NCI-H226 (cell line): ENCODE results near the gene KIRREL3.
A peak's percentile ranks its signal among the peaks of the same experiment; 100 is the strongest.

ENCODE experiments used
- DNase-seq: peaks from one replicate; pipeline ENCODE4 v3.0.0-alpha.2; 2015

KIRREL3 gene

DNA sequence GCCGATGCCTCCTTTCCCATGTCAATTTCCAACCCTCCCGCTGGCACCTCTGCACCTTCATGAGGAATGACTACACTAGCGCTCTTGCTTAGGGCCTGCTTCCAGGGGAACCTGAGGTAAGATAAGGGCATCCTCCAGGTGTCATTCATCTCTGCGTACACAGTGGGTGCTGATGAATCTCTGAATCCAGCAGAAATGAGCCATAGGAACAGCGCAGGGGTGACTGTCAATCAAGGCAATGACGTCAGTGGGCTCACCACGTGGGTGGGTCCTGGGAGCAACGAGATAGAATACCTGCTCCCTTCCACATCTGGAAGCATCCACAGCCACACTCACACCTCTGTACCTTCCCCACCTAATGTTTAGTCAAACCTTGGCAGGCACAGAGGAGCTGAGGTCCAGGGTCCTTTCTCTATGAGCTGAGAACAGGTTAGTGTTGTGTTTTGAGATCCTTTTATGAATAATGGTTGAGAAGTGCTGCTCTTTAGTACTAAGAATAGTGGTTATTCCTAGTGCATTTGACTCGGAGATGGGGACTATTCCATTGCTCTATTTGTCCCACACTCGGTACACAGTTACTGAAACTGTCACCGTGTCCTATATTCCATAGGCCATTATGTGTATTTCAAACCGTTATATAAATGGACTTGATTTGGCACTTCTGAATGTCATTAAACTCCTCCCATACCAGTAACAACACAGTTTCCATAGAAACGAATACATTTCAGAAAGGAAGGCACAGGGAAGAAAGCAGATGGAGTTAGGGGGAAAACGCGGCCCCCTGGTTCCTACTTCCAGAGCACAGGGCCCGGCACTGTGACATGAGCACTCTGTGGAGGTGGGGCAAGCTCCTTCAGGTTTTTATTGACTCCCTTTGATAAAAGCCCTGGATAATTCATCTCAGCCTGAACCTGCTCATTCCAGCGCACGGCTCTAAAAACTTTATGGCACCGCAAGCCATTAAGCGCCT, 451.7 kb downstream of the KIRREL3 start:
- DNase-seq = no peak

DNA sequence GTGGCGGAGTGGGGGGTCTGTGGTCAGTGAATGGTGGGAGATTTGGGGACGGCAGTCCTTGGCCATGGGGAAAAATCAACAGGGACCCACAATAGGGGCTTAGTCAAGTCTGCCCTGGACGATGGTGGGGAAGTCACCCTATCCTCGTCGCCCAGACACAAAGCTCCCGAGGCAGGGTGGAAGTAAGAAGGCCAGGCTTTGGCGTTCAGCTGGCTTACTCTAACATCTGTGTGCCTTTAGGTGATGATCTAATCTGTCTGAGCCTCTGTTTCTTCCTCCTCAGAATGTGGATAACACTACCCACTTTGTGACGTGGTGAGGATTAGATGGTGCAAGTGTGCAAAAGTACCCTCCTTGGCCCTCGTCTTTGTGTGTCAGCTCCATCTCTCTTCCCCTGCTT, 452.9 kb downstream of the KIRREL3 start:
- no peak for DNase-seq

DNA sequence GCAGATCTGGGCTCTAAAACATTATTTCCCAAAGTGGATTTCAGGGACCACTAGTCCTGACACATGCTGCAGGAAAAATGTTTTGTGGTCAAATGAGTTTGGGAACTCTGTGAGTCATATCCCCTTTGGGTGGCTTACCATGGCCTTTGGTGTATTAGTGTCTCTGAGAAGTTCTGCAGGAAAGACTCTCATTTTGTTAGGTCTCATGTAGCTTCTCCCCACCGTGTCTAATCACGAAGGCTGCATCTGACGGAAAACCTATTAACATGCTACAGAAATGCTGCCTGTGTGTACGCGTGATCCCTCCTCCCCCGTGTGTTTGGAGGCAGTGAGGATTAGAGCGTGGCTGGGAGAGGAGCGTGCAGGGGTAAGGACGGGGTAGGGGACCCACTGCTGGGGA, 453.4 kb downstream of the KIRREL3 start:
- peak; percentile 11 for DNase-seq

DNA sequence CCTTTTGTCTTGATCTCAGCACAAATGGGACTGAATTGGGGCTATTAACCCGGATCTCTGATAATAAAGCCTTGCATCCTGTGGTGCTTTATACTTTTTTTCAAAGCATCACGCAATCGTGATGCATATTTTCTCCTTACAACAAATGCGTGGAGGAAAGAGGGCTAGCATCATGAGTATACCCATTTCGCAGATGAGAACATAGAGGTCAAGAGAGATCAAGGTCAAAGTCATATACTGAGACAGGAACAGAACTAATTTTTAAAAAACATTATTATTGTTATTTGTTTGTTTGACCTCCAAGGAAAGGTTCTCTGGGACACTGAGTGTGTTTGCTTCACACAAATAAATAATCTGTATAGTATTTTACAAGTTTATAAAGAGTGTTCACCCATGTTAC, 453.9 kb downstream of the KIRREL3 start:
- DNase-seq = no peak

DNA sequence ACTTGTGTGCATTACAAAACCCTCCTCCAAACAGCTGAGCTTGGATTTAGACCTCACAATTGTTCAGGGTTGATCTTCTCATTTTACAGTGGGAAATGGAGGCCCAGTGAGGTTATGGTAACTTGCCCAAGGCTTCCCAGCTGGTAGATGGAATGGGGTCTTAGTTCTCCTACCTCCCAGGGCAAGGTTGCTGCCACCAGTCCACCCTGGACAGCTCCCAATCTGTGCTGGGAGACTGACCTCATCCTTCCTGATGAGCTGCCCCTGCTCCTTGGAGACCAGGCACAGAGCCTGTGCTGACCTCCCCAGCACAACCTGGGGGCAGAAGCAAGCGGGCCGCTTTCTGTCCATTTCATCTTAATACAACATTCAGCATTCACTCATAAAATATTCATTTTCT, 454.4 kb downstream of the KIRREL3 start:
- DNase-seq = no peak

DNA sequence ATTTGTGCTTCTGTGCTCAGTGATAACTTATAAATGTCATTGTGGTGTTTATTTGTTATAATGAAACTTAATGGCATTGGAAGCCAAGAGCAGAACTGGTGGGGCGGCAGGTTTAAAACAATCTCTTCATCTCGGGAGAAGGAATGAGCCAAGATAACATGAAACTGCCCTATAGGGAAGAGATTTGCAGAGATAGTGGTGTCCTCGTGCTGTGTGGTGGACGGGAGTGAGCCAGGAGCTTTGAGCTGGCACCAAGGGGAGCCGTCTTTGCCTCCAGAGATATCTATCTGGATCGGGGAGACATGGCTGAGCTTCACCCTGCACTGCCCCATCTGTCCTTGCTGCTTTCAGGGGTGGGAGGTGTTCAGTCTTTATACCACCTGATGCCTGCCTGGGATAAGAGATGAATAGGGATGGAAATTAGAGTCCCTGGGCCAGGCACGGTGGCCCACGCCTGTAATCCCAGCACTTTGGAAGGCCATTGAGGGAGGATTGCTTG, 455.5 kb downstream of the KIRREL3 start:
- DNase-seq = no peak

DNA sequence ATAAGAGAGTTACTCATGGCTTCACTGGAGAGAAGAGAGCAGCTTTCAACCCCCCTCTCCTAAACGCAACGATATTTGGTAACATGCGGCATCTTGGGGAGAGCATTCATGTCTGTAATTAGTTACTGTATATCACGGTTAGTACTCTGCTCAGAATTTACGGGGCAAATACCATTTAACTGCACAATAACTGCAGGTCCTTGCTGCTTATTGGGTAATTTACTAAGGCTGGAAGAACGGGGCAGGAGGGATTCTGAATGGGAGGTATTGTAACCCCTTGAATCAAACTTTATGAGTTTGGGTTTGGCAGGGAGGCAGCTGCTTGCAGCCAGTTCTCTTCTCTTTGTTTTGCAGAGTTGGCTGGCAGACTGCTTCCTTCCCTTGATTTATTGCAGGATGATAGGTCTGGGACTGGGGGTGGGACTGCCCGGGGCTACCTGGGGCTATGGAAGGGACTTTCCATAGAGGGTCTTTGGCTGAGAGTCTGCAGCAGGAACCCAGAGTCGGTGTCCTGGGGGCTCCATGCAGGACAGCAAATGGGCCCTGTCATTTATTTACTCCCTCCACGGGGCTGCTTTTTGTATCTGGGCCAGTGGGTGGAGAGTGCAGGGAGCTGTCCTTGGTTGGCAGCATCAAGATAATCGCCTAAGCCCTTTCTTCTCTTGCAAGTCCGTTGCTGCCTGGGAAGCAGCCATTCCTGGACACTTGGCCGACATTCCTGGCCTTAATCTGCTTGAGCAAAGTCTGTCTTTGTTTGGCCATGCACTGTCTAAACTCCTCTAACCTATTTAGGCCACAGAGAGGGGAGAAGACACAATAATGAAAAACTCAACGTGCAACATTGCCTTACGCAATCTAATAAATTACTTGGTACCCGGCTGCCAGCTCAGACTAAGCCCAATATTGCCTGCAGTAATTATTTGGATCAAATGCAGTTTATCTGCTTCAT, 456.2 kb downstream of the KIRREL3 start:
- no peak for DNase-seq

DNA sequence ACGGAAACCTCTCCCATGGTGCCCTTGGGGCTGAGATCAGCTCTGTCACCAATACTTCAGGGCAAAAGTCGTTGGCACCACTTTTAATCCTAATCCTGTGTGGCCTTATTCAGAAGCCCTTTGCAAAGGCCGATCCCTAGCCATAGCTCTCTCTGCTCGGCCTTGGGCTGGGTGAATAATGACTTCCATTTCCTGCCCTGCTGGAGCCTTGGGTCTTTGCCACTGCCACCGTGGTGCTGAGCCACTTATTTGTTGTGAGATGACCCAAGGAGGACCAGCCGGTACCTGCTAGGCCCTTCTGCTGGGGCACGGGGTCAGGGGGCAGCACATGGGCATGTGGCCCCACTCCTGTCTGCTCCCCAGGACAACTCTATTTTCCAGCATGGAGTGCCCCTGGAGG, 456.9 kb downstream of the KIRREL3 start:
- no peak for DNase-seq

DNA sequence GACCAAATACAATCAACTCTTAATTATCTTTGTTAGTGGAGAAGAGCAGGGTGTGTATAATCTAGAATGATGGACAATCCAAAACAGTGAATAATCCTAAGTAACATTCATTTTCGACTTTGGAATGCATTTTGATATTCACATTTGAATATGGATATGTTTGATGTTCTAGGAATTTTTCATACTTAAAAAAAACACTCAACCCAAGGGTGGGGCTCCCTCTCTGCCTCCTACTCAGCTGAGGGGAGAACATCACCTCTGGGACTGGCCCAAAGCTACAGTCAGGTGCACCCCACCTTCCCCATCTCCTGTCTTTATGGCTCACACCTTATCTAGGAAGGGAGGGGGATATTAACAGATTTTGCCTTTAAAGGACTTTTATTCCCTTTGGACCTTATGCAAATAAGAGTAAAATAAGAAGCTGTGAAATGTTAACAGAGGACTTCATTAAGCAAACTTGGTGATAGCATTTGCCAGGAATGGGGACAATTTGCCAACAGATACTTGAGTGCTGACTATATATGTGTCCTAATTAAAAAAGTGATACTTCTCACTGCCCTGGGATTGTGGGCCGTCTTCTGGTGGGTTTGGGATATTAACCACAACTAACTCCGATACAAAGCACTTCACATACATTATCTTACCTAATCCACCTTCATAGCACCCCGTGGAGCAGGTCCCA, 458.1 kb downstream of the KIRREL3 start:
- no peak for DNase-seq

DNA sequence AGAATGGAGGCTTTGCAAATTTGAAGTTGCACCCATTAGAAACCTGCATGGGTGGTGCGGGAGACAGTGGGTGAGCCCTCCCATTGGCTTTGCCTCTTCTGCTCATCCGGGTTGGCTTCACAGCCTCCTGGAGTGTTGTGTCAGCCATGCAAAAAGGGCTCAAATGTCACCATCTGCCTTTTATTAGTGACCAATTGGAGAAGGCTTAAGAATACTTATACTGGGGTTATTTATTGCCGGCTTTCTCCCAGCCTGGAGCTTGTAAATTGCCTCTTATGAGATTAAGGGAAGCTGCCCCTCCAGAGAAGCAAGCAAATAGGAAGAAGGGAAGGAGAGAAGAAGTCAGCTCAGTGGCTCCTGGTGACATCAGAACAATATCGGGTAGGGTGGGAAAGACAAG, 462.5 kb downstream of the KIRREL3 start:
- no peak for DNase-seq

DNA sequence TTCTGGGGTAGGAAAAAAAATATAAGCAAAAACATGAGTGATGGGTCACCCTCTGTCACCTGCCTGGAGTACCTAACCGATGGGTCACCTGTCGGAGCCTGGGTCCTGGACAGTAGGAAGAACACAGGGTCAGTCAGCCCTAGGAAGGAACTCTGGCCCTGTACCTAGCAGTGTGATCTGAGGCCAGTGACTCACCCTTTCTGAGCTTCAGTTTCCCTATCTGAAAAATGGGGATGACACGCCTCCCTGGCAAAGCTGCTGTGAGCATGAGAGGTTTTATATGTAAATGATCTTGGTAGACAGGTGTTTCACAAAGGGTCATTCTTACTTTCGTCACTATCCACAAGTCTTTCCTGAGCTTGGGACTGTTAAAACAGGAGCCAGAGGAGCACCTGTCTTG, 463.1 kb downstream of the KIRREL3 start:
- DNase-seq = no peak

DNA sequence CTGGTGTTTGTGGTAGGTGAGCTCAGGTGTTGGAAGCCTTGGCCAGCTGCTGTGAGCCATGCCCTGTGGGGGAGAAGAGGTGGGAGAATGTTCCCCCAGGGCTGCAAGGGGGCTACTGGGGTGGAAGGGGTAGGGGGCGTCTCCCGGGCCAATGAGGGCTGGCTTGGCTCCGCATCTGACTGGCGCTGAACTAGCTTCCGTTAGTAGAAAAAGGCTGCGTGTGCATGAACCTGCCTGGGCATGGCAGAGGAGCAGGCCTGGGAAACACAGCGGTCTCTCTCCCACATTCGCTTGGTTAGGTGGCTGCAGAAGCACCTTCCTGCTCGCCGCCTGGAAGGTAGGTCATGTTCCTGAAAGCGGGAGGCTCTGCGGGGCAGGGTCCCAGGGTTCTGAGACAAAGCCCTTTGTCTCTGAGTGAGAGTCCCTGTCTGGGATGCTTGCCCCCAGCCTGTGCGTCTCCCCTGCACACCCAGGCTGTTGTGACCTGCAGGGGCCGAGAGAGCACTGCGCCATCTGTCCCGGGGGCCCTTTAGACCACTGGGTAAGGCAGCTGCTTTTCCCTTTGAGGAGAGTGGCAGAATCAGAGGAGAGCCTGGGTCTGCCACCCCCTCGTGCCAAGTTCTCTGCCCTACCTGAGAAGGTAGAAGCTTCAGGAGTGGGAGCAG, 466.3 kb downstream of the KIRREL3 start:
- no peak for DNase-seq

DNA sequence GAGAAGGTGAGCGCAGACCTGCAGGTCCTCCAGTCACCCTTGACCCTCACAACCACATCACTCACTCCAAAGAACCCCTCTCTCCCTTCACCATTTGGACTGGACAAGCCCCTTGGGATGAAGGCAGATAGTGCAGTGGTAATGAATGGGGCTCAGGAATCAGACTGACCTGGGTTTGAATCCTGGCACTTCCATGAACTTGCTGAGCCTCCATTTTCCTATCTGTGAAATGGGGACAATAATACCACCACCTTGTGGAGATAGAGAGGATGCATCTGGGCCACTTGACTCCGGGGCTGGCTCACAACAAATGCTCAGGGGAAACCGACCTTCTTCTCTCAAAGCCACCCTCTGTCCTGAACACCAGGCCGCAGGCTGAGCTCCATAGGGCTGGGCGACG, 467.0 kb downstream of the KIRREL3 start:
- DNase-seq = no peak

DNA sequence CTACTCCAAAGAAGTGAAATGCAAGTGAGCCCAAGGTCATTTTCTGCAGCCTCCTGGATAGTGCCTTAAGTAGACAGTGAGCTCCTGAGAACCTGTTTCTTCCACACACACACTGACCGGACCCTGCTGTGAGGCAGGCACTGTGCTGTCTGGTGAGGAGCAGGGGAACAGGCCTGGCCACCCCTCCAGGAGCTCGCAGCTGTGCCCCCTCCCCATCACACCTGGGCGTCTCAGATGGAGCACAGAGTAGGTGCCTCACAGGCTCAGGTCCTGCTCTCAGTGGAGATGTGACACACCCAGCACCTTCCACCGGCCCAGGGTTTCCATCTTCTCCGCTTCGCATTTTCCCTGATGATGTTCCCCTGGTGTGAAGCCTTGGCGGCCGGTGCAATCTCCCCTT, 470.2 kb downstream of the KIRREL3 start:
- no peak for DNase-seq

DNA sequence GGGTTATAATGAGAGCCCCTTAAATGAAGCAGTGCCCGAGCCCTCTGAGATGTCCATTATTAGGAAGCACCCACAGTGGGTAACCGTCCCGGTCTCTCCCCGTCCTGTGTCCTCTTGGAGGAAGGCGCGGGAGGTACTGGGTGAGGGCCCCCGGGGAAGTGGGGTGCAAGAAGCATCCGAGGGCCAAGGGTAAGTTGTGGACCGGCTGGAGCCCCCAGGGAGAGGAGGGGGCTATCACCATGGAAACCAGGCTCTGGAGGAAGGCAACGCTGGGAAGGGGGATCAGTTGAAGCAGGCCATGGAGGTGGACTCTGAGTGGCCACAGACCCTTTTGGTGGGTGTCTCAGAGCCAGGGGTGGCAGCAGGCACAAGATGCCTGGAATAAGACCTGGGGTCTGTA, 471.5 kb downstream of the KIRREL3 start:
- no peak for DNase-seq

DNA sequence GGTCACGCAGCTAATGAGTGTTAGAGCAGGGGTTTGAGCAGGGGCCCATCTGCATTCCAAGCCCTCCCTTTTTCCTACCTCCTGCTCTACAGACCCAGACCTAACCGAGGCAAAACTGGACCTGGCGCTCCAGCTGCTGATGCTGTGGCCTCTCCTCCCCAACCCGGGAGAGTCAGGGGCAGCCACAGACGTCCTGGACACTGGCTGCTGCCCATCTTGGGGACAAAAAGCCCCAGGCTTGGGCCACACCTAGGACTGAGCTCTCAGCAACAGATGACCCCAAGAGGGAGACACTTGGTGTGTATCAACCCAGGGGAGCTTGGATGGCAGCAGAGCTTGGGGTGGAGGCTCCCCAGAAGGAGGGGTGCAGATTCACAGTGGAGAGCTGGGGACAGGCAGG, 472.5 kb downstream of the KIRREL3 start:
- no peak for DNase-seq

DNA sequence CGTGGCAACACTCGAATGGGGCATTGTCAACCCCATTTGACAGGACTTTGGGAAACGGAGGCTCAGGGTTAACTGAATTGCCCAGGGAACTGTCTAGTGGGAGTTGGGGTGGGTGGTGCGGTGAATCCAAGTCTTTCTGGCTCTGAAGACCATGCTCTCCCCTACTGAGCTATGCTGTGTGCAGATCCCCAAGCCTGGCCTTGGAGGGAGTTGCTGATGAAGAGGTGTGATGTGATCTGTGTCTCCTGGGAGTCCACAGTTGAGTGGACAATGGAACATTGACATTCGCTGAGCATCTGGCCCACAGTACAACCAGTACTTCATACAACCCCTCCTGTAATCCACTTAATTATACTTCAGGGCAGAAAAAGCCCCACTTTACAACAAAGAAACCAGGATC, 472.9 kb downstream of the KIRREL3 start:
- no peak for DNase-seq

DNA sequence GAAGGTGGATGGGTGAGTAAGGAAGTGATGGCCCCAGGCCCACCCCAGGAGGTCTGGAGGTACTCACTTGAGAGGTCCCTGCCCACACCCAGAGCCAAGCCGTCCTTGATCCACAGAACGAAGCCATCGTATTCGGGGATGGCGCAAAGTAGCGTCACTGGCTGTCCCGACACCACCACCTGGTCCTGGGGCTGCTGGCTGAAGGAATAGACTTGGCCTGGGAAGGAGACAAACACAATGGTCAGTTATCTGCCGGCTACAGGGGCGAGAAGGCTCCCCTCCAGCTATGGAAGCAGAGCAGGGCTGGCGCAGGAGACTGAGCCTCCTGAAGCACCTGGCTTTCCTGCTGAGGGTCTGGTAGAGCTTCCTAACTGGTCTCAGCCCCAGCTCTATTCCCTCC, 474.1 kb downstream of the KIRREL3 start:
- DNase-seq = no peak

DNA sequence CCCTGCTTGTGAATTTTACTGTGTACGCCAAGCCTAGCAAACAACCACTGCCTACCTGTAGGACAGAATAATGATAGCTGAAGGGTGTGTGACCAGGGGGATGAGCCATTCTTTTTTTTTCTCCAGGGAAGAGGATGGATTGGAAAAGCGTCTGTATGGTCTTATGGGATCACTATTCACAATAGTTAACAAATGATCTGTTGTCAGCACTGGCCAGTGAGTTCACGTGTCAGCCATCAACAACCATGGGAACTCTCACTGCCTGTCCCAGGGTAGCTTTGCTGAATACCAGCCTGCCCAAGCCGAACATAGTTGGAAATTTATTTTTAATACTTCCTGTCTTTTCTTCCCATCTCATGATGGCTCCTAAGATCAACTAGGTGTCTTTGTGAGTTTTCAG, 474.9 kb downstream of the KIRREL3 start:
- DNase-seq = no peak

DNA sequence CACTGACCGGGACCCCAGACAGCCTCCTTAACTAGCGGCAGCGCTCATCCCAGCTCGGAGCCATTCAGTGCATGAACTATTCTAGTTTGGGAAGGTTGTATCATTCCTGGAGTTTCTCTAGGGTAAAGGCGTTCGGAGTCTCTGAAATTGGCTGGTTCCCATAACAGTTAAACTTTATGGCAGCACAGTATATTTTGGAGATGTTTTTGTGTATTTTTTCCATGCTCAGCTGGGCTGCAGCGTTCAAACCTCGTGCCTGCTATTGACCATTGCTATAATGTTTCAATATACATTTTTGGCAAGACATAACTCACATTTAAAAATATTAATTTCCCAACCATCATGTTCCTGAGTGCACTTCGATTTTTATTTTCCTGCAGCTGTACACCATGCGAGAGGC, 475.4 kb downstream of the KIRREL3 start:
- no peak for DNase-seq

DNA sequence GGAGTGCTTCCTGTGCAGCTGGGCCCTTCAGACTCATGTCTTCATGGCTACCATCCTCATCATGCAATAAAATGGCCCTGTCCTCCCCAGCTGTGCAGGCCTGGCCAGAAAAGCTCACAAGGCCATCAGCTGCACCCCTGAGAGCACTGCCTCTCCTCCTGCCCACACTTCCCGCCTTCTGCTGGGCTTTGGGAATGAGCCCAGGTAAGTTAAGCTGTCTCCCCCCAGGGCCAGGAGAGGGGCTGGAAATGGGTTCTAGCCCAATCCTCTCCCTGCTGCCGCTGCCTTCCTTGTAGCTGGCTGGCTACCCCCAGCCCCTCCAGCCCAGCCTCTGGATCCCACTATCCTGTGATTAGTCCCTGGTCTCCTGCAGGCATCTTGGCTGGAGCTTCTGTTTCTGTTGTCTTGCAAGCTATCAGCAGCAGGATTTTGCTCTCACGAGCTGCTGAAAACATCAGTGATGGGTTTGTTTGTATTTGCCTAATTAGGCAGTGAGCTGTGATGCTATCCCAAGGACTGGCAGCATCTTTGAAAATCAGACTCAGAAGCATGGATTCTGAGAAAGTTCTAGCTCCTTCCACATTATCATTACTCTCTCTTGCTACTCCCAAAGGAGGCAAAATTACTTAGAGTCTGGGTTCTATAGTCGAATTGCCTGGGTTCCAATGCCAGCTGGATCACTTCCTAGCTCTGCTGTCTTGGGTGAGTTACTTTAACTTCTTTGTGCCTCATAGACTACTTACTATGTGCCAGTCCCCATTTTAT, 476.9 kb downstream of the KIRREL3 start:
- no peak for DNase-seq

DNA sequence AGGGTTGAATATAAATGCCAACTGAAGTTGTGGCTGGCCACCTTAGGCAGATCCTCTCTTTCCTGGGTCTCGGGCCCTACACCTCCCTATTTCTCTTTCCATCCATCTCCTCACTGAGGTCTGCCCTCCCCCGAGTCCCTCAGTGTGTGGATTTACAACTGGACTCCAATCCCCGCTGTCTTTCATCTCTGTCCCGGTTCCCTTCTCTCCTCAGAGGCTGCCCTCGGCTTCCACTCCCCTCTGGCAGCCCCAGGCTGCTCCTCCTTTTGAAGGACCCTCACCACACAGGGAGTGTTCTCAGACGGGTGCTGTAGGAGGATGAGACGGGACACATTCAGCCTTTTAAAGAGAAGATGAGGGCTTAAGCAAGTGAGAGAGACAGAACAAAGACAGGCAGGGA, 478.0 kb downstream of the KIRREL3 start:
- no peak for DNase-seq
